TTC549 (cell line): ENCODE measurements around the gene FEZF2.

Source experiments
- FAIRE-seq: peaks from 2 replicates; lab custom pipeline; 2012; peaks lifted over from hg19 to GRCh38; lab: Jason Lieb, UNC

FEZF2 gene

GRCh38 chr3:62329971-62330370 is 43.4 kb downstream of the FEZF2 start:
- FAIRE-seq, result no peak

GRCh38 chr3:62325896-62326295 is 47.5 kb downstream of the FEZF2 start:
- FAIRE-seq, result no peak

DNA sequence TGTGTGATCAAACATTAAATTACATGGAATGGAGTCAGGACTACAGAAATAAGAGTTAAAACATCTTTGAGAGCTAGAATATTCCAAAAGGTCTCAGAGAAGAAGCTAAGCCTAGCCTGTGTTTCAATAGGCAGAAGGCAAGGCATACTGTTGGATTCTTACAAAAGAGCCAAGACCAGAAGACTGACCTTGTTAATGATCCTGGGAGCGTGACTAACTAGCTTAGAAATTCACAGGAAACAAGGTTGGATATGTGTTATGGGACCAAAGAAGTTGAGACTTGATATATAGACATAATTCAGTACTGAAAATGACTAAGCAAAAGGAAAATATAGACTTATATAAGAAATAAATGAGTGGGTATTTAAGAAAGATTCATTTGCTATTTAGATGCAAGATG is 50.1 kb downstream of the FEZF2 start:
- FAIRE-seq, result no peak
